Panc1 (cell line): ENCODE data around the gene BIRC7. TPM values are rescaled to one million over a fixed set of nuclear protein-coding genes. Genes with fewer than 3 reads are reported as not detected.

Source experiments
- ATAC-seq: fragments of 200-7000 bp; cut with Tn5 transposase; 2 replicates; pipeline ENCODE4 v1.9.1; 2020; ENCODE audit warnings: mild to moderate bottlenecking, moderate library complexity
- BruUV-seq: library from RNA; stranded (reverse); fragments of 400-500 nt; replicated peaks from 2 replicates; lab custom pipeline; 2021; lab: Mats Ljungman, UMichigan
- CTCF ChIA-PET: fragments of 300-600 bp; sonication (Branson Sonifier 250); formaldehyde crosslinking; loops from one replicate; lab custom pipeline; 2022; ENCODE audit warnings: antibody characterized with exemption; lab: Charles Lee
- POLR2A ChIA-PET: fragments of 300-600 bp; sonication (Branson Sonifier 250); formaldehyde crosslinking; loops from one replicate; lab custom pipeline; 2022; ENCODE audit warnings: antibody characterized with exemption; lab: Charles Lee
- DNase-seq: peaks from one replicate; pipeline ENCODE4 v3.0.0-alpha.2; 2010; ENCODE audit warnings: low read depth, low spot score
- H3K27ac ChIP-seq: 2 replicates; pipeline ENCODE4 v1.5.1; 2011; ENCODE audit warnings: mild to moderate bottlenecking, low read length, inconsistent platforms
- H3K27me3 ChIP-seq: fragments of 200-500 bp; sonication (Bioruptor generic); 2 replicates; pipeline ENCODE4 v1.6.0; 2014; ENCODE audit warnings: low read length, inconsistent platforms; ENCODE audit not compliant: control insufficient read depth, insufficient read depth
- H3K36me3 ChIP-seq: fragments of 200-500 bp; sonication (Bioruptor generic); 2 replicates; pipeline ENCODE4 v1.5.1; 2014; ENCODE audit warnings: inconsistent platforms, mild to moderate bottlenecking, low read length, moderate library complexity; ENCODE audit not compliant: control insufficient read depth, insufficient read depth
- H3K4me1 ChIP-seq: 2 replicates; pipeline ENCODE4 v1.5.1; 2011; ENCODE audit warnings: inconsistent platforms, mild to moderate bottlenecking, low read length, moderate library complexity; ENCODE audit not compliant: control insufficient read depth, insufficient read depth
- H3K4me3 ChIP-seq, 2 experiments: 2 replicates each; pipeline ENCODE4 v1.5.1; 2011 to 2012; ENCODE audit warnings: low read depth in 2 of 2, low read length in 2 of 2, mild to moderate bottlenecking in 2 of 2, inconsistent platforms in 1 of 2, moderate library complexity in 1 of 2
- H3K9me3 ChIP-seq: fragments of 200-500 bp; sonication (Bioruptor generic); 2 replicates; pipeline ENCODE4 v1.5.1; 2014; ENCODE audit warnings: low read depth, mild to moderate bottlenecking, inconsistent platforms, low read length, moderate library complexity; ENCODE audit not compliant: control insufficient read depth, insufficient read depth
- POLR2AphosphoS5 ChIP-seq: IDR thresholded peaks from 2 replicates; pipeline ENCODE4 v1.6.1; 2012; ENCODE audit warnings: mild to moderate bottlenecking, low read depth, low read length, moderate library complexity
- SIN3A ChIP-seq: IDR thresholded peaks from 2 replicates; pipeline ENCODE4 v1.6.1; 2012; ENCODE audit warnings: low read depth, mild to moderate bottlenecking, low read length, moderate library complexity, borderline replicate concordance; ENCODE audit not compliant: insufficient read depth
- TCF7L2 ChIP-seq: IDR thresholded peaks from 2 replicates; pipeline ENCODE4 v1.6.1; 2011; ENCODE audit warnings: mild to moderate bottlenecking, low read depth, low read length, inconsistent platforms
- in situ Hi-C: cut with HindIII; loops from 2 replicates; pipeline ENCODE4 v1.10.0; 2016; ENCODE audit warnings: low sequenced_read_pairs, low pct_unique_long_range_greater_than_20kb
- intact Hi-C: fragments of 100-400 bp; cut with micrococcal nuclease; formaldehyde crosslinking; loops from one replicate; pipeline ENCODE4 v1.10.0; 2022; ENCODE audit not compliant: unreplicated experiment
- total RNA-seq: library from RNA; stranded (reverse); gene quantifications from one replicate; pipeline ENCODE4 v1.2.1, GENCODE V29; 2021; ENCODE audit not compliant: unreplicated experiment
- TF ChIP-seq, protein P1 (sequence below): fragments of 450-650 bp; IDR thresholded peaks from 2 replicates; pipeline ENCODE4 v1.5.1; 2017; ENCODE audit warnings: mild to moderate bottlenecking
- TF ChIP-seq, protein P2 (sequence below), 2 experiments: IDR thresholded peaks; 2 replicates each; pipeline ENCODE4 v1.6.1; 2011 to 2012; ENCODE audit warnings: low read depth in 2 of 2, control low read depth in 1 of 2, low read length in 1 of 2, mild to moderate bottlenecking in 1 of 2, moderate library complexity in 1 of 2; ENCODE audit not compliant: insufficient read depth in 1 of 2

Gene BIRC7
- total RNA-seq, 1 experiment from 2014 or later: 9.0 TPM

DNA sequence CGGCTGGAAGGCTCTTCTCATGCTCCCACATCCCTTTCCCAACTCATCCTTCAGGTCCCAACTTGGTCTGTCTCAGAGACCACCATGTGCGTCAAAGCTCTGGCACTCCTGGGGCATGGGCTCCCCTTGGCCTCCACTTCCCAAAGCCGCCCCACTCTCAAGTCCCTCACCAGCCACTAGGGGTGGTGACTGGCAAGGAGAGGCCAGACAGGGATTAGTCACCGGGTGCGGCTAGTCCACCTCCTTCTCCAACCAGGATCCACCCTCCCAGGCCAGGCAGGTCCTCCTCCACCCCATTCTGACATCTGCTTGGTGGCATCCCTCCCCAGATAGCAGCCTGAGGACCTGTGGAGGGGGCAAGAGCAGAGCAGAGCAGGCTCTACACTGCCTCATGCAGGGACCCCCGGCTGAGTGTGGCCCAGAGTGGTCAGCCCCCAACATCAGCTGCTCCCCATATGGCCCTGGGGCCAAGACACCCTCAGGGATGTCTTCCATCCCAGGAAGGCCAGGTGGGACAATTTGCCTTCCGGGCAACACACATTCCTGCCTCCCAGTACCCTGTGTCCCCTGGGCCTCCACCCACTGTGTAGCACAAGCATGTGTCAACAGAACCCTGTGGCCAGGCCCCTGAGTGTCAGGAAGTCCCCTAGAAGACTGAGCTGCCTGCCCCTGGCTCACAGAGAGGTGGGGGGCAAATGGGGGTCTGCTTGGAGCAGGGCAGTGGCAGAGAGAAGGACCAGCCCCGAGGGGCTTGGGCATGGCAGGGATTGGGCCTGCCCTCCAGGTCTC, 49.0 kb upstream of the BIRC7 start:
- Histone ChIP-seq H3K27ac (no peak overlapping the region), H3K4me1 (no peaks in the 10 kb centered on the region), H3K9me3 (no peaks in the 10 kb centered on the region), H3K36me3 (no peaks in the 10 kb centered on the region), H3K27me3 (no peaks in the 10 kb centered on the region), H3K4me3 (no peak overlapping the region)
- in situ Hi-C loops: no loop called here
- POLR2A ChIA-PET: interaction anchor here (0.6 kb wide), 1 partner anchor 36 kb away, joined by 3 read pairs; no protein-coding TSS in a partner anchor
- TF ChIP-seq, protein P1, sequence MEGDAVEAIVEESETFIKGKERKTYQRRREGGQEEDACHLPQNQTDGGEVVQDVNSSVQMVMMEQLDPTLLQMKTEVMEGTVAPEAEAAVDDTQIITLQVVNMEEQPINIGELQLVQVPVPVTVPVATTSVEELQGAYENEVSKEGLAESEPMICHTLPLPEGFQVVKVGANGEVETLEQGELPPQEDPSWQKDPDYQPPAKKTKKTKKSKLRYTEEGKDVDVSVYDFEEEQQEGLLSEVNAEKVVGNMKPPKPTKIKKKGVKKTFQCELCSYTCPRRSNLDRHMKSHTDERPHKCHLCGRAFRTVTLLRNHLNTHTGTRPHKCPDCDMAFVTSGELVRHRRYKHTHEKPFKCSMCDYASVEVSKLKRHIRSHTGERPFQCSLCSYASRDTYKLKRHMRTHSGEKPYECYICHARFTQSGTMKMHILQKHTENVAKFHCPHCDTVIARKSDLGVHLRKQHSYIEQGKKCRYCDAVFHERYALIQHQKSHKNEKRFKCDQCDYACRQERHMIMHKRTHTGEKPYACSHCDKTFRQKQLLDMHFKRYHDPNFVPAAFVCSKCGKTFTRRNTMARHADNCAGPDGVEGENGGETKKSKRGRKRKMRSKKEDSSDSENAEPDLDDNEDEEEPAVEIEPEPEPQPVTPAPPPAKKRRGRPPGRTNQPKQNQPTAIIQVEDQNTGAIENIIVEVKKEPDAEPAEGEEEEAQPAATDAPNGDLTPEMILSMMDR: no peak
- TF ChIP-seq SIN3A: no peak
- TF ChIP-seq, protein P2, sequence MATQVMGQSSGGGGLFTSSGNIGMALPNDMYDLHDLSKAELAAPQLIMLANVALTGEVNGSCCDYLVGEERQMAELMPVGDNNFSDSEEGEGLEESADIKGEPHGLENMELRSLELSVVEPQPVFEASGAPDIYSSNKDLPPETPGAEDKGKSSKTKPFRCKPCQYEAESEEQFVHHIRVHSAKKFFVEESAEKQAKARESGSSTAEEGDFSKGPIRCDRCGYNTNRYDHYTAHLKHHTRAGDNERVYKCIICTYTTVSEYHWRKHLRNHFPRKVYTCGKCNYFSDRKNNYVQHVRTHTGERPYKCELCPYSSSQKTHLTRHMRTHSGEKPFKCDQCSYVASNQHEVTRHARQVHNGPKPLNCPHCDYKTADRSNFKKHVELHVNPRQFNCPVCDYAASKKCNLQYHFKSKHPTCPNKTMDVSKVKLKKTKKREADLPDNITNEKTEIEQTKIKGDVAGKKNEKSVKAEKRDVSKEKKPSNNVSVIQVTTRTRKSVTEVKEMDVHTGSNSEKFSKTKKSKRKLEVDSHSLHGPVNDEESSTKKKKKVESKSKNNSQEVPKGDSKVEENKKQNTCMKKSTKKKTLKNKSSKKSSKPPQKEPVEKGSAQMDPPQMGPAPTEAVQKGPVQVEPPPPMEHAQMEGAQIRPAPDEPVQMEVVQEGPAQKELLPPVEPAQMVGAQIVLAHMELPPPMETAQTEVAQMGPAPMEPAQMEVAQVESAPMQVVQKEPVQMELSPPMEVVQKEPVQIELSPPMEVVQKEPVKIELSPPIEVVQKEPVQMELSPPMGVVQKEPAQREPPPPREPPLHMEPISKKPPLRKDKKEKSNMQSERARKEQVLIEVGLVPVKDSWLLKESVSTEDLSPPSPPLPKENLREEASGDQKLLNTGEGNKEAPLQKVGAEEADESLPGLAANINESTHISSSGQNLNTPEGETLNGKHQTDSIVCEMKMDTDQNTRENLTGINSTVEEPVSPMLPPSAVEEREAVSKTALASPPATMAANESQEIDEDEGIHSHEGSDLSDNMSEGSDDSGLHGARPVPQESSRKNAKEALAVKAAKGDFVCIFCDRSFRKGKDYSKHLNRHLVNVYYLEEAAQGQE (IDR thresholded peaks at IDR 0.05; ENCODE audit: insufficient read depth in 1 of 2, low read depth in 2 of 2, low read length in 1 of 2): no peak
- no peak for TF ChIP-seq TCF7L2
- TF ChIP-seq POLR2AphosphoS5: no peak
- CTCF ChIA-PET: no interaction called here
- BruUV-seq: no TSS peak
- DNase-seq: no peak
- no peak for ATAC-seq
- intact Hi-C loops: no loop called here

DNA sequence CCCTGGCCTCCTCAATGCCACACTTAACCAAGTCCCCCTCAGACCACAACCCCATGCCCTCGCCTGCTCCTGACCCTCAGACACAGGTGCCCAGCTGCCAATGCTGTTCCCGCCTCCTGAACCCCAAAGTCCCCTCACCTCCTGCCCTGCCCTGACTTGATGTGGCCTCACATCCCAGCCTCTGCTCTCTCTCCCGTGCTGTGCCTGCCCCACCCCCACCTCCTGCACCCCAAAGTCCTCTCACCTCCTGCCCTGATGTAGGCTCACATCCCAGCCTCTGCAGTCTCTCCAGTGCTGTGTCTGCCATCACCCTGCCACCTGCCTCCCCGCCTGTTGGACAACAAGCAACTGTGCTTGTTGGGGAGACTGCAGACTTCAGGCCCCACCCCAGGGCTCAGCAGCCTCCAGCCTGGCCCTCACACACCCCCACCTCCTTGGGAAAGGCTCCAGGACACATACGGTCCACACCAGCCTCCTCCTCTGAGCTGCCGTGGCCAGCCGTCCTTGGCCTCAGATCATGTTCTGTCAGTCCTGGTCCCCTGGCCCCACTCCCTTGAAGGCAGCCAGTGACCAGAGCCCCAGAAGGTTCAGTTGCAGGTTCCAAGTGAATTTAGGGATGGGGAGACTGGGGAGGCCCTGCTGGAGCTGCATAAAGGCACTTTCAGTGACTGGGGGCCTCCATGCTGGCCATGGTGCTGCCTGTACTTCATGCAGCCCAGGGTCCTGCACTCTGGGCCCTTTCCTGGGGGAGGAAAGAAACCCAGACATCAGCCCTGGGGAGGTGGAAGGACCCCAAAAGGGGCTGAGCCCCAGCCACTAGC, 48.2 kb upstream of the BIRC7 start:
- H3K4me1 ChIP-seq: no peaks in the 10 kb centered on the region
- no TSS peak for BruUV-seq
- H3K36me3 ChIP-seq: no peaks in the 10 kb centered on the region
- in situ Hi-C loops (no loop called here), intact Hi-C loops (no loop called here)
- ATAC-seq (no peak), DNase-seq (no peak)
- no peaks in the 10 kb centered on the region for H3K27me3 ChIP-seq
- H3K9me3 ChIP-seq: no peaks in the 10 kb centered on the region
- no peak overlapping the region for H3K4me3 ChIP-seq
- TF ChIP-seq TCF7L2: no peak
- no peak for TF ChIP-seq SIN3A
- TF ChIP-seq, protein P2 (IDR thresholded peaks at IDR 0.05; ENCODE audit: insufficient read depth in 1 of 2, low read depth in 2 of 2, low read length in 1 of 2): no peak
- TF ChIP-seq, protein P1: no peak
- no peak for TF ChIP-seq POLR2AphosphoS5
- H3K27ac ChIP-seq: no peak overlapping the region
- POLR2A ChIA-PET: no interaction called here
- CTCF ChIA-PET: no interaction called here
